ENCODE measurements around the gene BPGM.

GRCh38 chr7:134714470-134715205 is 68.0 kb downstream of the BPGM start:
- no peak for TF ChIP-seq CTCF (IDR thresholded peaks at IDR 0.05; ENCODE audit: insufficient read depth, low read length, poor library complexity, severe bottlenecking)
- no peak for TF ChIP-seq EZH2phosphoT487 (conservative IDR thresholded peaks at IDR 0.05; ENCODE audit: low read length)
